ENCODE results near the gene FBXL20.

DNA sequence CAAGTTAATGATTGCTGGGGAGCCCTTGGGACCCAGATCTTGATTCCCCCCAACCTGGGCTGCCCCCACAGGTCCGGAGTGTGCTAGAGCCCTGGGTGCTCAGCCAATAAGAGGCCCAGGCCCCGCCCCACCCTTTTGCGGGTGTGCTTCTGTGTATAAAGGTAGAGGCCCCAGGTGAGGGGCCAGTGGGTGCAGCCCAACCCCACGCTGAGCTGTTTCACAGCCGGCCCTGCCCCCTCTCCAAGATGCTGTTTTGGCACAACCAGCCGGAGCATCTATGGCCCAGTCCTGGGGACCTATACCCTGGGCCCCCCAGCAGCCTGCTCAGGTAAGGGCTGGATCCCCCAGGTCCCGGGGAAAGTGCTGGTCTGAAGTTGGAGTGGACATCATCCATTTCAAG is 163.8 kb downstream of the FBXL20 start:
- TF ChIP-seq, protein P1, sequence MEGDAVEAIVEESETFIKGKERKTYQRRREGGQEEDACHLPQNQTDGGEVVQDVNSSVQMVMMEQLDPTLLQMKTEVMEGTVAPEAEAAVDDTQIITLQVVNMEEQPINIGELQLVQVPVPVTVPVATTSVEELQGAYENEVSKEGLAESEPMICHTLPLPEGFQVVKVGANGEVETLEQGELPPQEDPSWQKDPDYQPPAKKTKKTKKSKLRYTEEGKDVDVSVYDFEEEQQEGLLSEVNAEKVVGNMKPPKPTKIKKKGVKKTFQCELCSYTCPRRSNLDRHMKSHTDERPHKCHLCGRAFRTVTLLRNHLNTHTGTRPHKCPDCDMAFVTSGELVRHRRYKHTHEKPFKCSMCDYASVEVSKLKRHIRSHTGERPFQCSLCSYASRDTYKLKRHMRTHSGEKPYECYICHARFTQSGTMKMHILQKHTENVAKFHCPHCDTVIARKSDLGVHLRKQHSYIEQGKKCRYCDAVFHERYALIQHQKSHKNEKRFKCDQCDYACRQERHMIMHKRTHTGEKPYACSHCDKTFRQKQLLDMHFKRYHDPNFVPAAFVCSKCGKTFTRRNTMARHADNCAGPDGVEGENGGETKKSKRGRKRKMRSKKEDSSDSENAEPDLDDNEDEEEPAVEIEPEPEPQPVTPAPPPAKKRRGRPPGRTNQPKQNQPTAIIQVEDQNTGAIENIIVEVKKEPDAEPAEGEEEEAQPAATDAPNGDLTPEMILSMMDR (conservative IDR thresholded peaks at IDR 0.05 in 1 of 2, IDR thresholded peaks at IDR 0.05 in 1 of 2; ENCODE audit: low read depth in 1 of 2, low read length in 2 of 2) = no peak
- no peak for TF ChIP-seq EZH2 (IDR thresholded peaks at IDR 0.05; ENCODE audit: low read length, missing control alignments)

All from fibroblast of lung (primary cell).